Kidney (tissue), 22 donors: ENCODE data around the gene GRWD1. TPM values are rescaled to one million over a fixed set of nuclear protein-coding genes. Genes with fewer than 3 reads are reported as not detected.
A peak's percentile ranks its signal among the peaks of the same experiment; 100 is the strongest.

Experiments used
- DNase-seq, 5 donors: peaks; one replicate each; pipeline ENCODE4 v3.0.0-alpha.2; 2013 to 2020
- FAIRE-seq: peaks from 2 replicates; lab custom pipeline; 2012; peaks lifted over from hg19 to GRCh38; lab: Jason Lieb, UNC
- H3K27ac ChIP-seq, 2 donors: one replicate each; pipeline ENCODE4 v1.7.0; 2013; ENCODE audit warnings: low read depth in 2 of 2, low read length in 2 of 2, inconsistent platforms in 1 of 2
- H3K27me3 ChIP-seq: one replicate; pipeline ENCODE4 v1.7.1; 2013; ENCODE audit warnings: low read length, inconsistent platforms; ENCODE audit not compliant: control insufficient read depth, insufficient read depth
- H3K36me3 ChIP-seq, 3 donors: one replicate each; pipeline versions ENCODE4 v1.7.0 to v1.7.1; 2013; ENCODE audit warnings: low read length in 3 of 3, control low read depth in 1 of 3, inconsistent platforms in 1 of 3; ENCODE audit not compliant: insufficient read depth in 3 of 3, control insufficient read depth in 2 of 3
- H3K4me1 ChIP-seq, 3 donors: one replicate each; pipeline versions ENCODE4 v1.7.0 to v1.7.1; 2013; ENCODE audit warnings: low read length in 3 of 3, inconsistent platforms in 1 of 3, low read depth in 1 of 3; ENCODE audit not compliant: control insufficient read depth in 2 of 3, insufficient read depth in 2 of 3
- H3K4me3 ChIP-seq, 3 donors: one replicate each; pipeline versions ENCODE4 v1.7.0 to v1.8.1; 2013; ENCODE audit warnings: low read length in 3 of 3, control low read depth in 1 of 3, inconsistent platforms in 1 of 3
- H3K9ac ChIP-seq, 3 donors: one replicate each; pipeline versions ENCODE4 v1.7.0 to v1.7.1; 2013; ENCODE audit warnings: low read length in 3 of 3, control low read depth in 1 of 3, inconsistent platforms in 1 of 3
- H3K9me3 ChIP-seq, 3 donors: one replicate each; pipeline versions ENCODE4 v1.7.0 to v1.7.1; 2013; ENCODE audit warnings: low read length in 3 of 3, control low read depth in 1 of 3, inconsistent platforms in 1 of 3; ENCODE audit not compliant: control insufficient read depth in 2 of 3, insufficient read depth in 1 of 3
- intact Hi-C: fragments of 100-400 bp; cut with DNase I; formaldehyde crosslinking; loops from one replicate; pipeline ENCODE4 v1.11.1; 2022
- long read RNA-seq, 10 donors: library from polyadenylated mRNA in 1 of 10; unstranded in 1 of 10; transcript quantifications; one replicate each; pipeline ENCODE4 v2.0.0 and lab custom pipeline, GENCODE V29; 2021 to 2026
- polyA plus RNA-seq: library from polyadenylated mRNA; stranded (reverse); fragments of 350-450 nt; fragmentation: Illumina TruSeq; extraction: RNeasy Lipid Tissue Mini Kit (QIAGEN cat#74804); gene quantifications from one replicate; pipeline ENCODE4 v1.2.3, GENCODE V29; 2014; ENCODE audit warnings: low read depth, low replicate concordance; ENCODE audit not compliant: insufficient read depth
- total RNA-seq: library from RNA; stranded (reverse); fragmentation: NEBNext Ultra II Directional; extraction: Animal tissue kit (Norgen Biotek cat#: 25700); gene quantifications from one replicate; pipeline ENCODE4 v1.2.1, GENCODE V29; 2021
- TF ChIP-seq, protein P1 (sequence below): IDR thresholded peaks from 3 replicates; pipeline ENCODE4 v1.5.1; 2012; ENCODE audit warnings: mild to moderate bottlenecking, moderate library complexity, borderline replicate concordance; ENCODE audit not compliant: insufficient read depth; ENCODE audit errors: extremely low read depth
- donor health status: control.
- donor health status: control.
- donor health status: control.
- donor health status: control.
- donor health status: control.
- donor health status: DM: yes; HTN: yes; CAD: no.
- donor health status: Normal renal cell carcinoma (clear cell type).

The GRWD1 gene
- total RNA-seq, result 34.0 TPM
- 19.0 TPM for polyA plus RNA-seq
- long read RNA-seq, donor 1, full-length matches to known transcripts, result 10 of 10 reads
- long read RNA-seq, donor 1, partial matches to known transcripts, result 0 of 10 reads
- long read RNA-seq, donor 1, other reads (novel, unspliced or antisense), result 0 of 10 reads
- long read RNA-seq, donor 2, full-length matches to known transcripts, result 9 of 9 reads
- long read RNA-seq, donor 2, partial matches to known transcripts, result 0 of 9 reads
- long read RNA-seq, donor 2, other reads (novel, unspliced or antisense), result 0 of 9 reads
- long read RNA-seq, donor 3, full-length matches to known transcripts, result 8 of 18 reads
- long read RNA-seq, donor 3, partial matches to known transcripts, result 10 of 18 reads
- long read RNA-seq, donor 3, other reads (novel, unspliced or antisense), result 0 of 18 reads
- long read RNA-seq, donor 4, full-length matches to known transcripts, result 14 of 19 reads
- long read RNA-seq, donor 4, partial matches to known transcripts, result 5 of 19 reads
- long read RNA-seq, donor 4, other reads (novel, unspliced or antisense), result 0 of 19 reads
- long read RNA-seq, donor 5, result 0 reads
- long read RNA-seq, donor 6, full-length matches to known transcripts, result 3 of 3 reads
- long read RNA-seq, donor 6, partial matches to known transcripts, result 0 of 3 reads
- long read RNA-seq, donor 6, other reads (novel, unspliced or antisense), result 0 of 3 reads
- long read RNA-seq, donor 7, full-length matches to known transcripts, result 74 of 83 reads
- long read RNA-seq, donor 7, partial matches to known transcripts, result 7 of 83 reads
- long read RNA-seq, donor 7, other reads (novel, unspliced or antisense), result 2 of 83 reads
- long read RNA-seq, donor 8, full-length matches to known transcripts, result 6 of 11 reads
- long read RNA-seq, donor 8, partial matches to known transcripts, result 5 of 11 reads
- long read RNA-seq, donor 8, other reads (novel, unspliced or antisense), result 0 of 11 reads
- long read RNA-seq, donor 9, full-length matches to known transcripts, result 5 of 5 reads
- long read RNA-seq, donor 9, partial matches to known transcripts, result 0 of 5 reads
- long read RNA-seq, donor 9, other reads (novel, unspliced or antisense), result 0 of 5 reads
- long read RNA-seq, donor 10, full-length matches to known transcripts, result 2 of 2 reads
- long read RNA-seq, donor 10, partial matches to known transcripts, result 0 of 2 reads
- long read RNA-seq, donor 10, other reads (novel, unspliced or antisense), result 0 of 2 reads

DNA sequence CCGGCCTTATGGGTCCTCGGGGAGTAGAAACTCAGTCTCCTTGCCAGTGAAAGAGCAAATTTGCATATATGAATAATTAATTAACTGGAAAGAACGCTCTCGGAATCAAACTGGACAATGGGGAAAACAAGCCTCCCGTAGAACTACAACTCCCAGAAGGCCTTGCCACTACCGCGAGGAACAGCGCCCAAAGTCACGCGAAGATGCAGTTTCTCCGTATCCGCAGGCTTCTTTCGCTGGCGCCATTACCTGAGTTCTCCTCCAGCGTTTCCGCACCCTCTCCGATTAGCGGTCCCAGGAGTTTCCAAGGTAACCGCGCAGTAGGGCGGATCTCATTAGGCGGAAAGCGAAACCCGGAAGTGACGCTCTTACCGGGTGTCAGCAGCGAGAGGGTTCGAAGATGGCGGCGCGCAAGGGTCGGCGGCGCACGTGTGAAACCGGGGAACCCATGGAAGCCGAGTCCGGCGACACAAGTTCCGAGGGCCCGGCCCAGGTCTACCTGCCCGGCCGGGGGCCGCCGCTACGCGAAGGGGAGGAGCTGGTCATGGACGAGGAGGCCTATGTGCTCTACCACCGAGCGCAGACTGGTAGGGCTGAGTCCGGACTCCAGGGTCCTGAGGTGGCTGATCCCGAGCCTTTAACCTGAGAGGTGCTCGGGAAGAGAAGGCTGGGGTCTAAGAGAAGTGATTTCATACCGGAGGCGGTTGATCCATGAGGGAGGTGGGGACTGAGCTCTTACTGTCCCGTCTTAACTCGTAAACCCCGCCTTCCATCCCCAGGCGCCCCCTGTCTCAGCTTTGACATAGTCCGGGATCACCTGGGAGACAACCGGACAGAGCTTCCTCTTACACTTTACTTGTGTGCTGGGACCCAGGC, at the start of gene GRWD1:
Gene GRWD1 (plus strand): TSS at position 378 of the 876 bp plus-strand sequence. CDS start 23 bp downstream, at position 401.
- peak; percentile 82 for FAIRE-seq
- intact Hi-C loops, result no loop called here

DNA sequence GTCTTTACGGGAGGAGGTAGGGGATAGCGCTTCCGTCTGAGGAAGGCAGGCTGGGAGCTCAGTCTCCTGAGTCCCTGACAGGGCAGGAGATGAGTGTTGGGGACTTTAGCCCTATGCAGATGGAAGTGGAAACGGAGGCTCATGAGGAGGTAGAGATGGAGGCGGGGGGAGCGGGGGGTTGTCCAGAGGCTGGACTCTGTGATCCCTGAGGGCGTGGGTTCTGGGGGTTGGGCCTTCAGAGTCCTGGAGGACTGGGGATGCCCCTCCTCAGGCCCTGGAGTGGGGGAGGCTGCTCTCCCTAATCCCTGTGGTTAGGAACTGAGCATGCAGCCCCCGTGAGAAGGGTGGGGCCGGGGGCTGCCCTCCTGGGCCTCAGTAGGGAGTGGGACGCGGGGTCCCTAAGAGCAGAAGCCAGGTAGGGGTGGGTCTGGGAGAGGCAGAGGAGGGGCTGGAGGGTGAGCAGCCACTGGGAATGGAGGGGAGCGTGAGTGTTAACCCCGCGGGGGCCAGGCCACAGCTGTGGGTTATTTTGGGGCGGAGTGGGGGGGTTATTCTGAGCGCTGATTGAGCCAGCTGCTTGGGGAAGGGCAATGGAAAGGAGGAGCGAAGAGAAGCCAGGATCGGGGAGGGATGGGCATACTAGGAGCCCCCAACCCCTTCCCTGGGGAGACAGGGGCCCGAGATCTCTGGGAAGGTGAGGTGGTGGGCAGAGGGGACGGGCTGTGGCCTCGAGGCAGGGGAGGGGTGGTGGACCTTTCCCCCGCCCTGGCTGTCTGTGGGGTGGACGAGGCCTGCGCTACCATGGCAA, 49.6 kb upstream of the GRWD1 start:
- H3K27ac ChIP-seq, result no peak overlapping the region
- H3K4me3 ChIP-seq, result no peak overlapping the region
- no peak overlapping the region for H3K9ac ChIP-seq
- FAIRE-seq (no peak), DNase-seq (peak in 1 of 5 donors; percentile 59)
- H3K36me3 ChIP-seq, result no peaks in the 10 kb centered on the region
- peaks cover 0 to 4% (median 0%) of the 10 kb centered on the region in 3 donors for H3K4me1 ChIP-seq
- TF ChIP-seq, protein P1, sequence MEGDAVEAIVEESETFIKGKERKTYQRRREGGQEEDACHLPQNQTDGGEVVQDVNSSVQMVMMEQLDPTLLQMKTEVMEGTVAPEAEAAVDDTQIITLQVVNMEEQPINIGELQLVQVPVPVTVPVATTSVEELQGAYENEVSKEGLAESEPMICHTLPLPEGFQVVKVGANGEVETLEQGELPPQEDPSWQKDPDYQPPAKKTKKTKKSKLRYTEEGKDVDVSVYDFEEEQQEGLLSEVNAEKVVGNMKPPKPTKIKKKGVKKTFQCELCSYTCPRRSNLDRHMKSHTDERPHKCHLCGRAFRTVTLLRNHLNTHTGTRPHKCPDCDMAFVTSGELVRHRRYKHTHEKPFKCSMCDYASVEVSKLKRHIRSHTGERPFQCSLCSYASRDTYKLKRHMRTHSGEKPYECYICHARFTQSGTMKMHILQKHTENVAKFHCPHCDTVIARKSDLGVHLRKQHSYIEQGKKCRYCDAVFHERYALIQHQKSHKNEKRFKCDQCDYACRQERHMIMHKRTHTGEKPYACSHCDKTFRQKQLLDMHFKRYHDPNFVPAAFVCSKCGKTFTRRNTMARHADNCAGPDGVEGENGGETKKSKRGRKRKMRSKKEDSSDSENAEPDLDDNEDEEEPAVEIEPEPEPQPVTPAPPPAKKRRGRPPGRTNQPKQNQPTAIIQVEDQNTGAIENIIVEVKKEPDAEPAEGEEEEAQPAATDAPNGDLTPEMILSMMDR, result no peak
- intact Hi-C loops, result no loop called here
- peaks cover 20% of the 10 kb centered on the region for H3K27me3 ChIP-seq
- no peaks in the 10 kb centered on the region for H3K9me3 ChIP-seq

More for the DNA sequence above, at the start of gene GRWD1:
- TF ChIP-seq, protein P1, result no peak
- peaks cover 9% of the 10 kb centered on the region for H3K27me3 ChIP-seq
- peak; percentile 96 to 99 (median 97) for DNase-seq
- peak within 1 kb of the TSS; percentile 87 for H3K27ac ChIP-seq
- no peaks in the 10 kb centered on the region for H3K9me3 ChIP-seq
- H3K4me3 ChIP-seq, result peak within 1 kb of the TSS; percentile 86 to 97 (median 95)
- H3K9ac ChIP-seq, result peak within 1 kb of the TSS; percentile 68 to 93 (median 79)
- H3K36me3 ChIP-seq, result peaks cover 2 to 18% (median 9%) of the 10 kb centered on the region in 3 donors
- peaks cover 0 to 11% (median 9%) of the 10 kb centered on the region in 3 donors for H3K4me1 ChIP-seq
